H1 (cell line): Measurements from ENCODE around the gene KRTAP5-1.

Experiments
- CTCF ChIP-seq, 3 experiments: IDR thresholded peaks; 1 replicate in 2 of 3; 2 replicates in 1 of 3; pipeline versions ENCODE4 v1.5.1 to v1.6.1; 2011; ENCODE audit warnings: low read length in 3 of 3, mild to moderate bottlenecking in 3 of 3, inconsistent platforms in 2 of 3, low read depth in 1 of 3, moderate library complexity in 1 of 3; ENCODE audit not compliant: insufficient read depth in 1 of 3; ENCODE audit errors: control extremely low read depth in 1 of 3
- RBBP5 ChIP-seq: IDR thresholded peaks from 2 replicates; pipeline ENCODE4 v1.7.1; 2012; ENCODE audit warnings: low read depth, mild to moderate bottlenecking, inconsistent platforms, low read length, moderate library complexity, borderline replicate concordance

- no peak for TF ChIP-seq RBBP5
- TF ChIP-seq CTCF (IDR thresholded peaks at IDR 0.05; ENCODE audit: control extremely low read depth in 1 of 3, insufficient read depth in 1 of 3, low read depth in 1 of 3, low read length in 3 of 3), result no peak
Measured at GRCh38 chr11:1574933-1575242, 10.2 kb downstream of the KRTAP5-1 start.
